GM12891 (cell line): ENCODE results near the gene B3GALNT2.

ENCODE experiments used
- DNase-seq: peaks from one replicate; pipeline ENCODE4 v3.0.0; 2011; ENCODE audit warnings: low spot score; ENCODE audit not compliant: insufficient read length
- FAIRE-seq: peaks from 2 replicates; lab custom pipeline; 2011; peaks lifted over from hg19 to GRCh38; lab: Jason Lieb, UNC
- PAX5 ChIP-seq: IDR thresholded peaks from 2 replicates; pipeline ENCODE4 v1.6.1; 2011; ENCODE audit warnings: low read length, moderate library complexity, mild to moderate bottlenecking; ENCODE audit not compliant: insufficient read depth, severe bottlenecking
- POLR2A ChIP-seq: IDR thresholded peaks from 2 replicates; pipeline ENCODE4 v1.6.1; 2011; ENCODE audit warnings: low read depth, low read length, control low read depth
- POLR2AphosphoS5 ChIP-seq: IDR thresholded peaks from 2 replicates; pipeline ENCODE4 v1.6.1; 2011; ENCODE audit warnings: low read depth, low read length, control low read depth
- POU2F2 ChIP-seq: IDR thresholded peaks from 2 replicates; pipeline ENCODE4 v1.6.1; 2011; ENCODE audit warnings: low read depth, mild to moderate bottlenecking, control low read depth, low read length, moderate library complexity
- SPI1 ChIP-seq: IDR thresholded peaks from 2 replicates; pipeline ENCODE4 v1.6.1; 2011; ENCODE audit warnings: low read depth, low read length, control low read depth
- TAF1 ChIP-seq: IDR thresholded peaks from 2 replicates; pipeline ENCODE4 v1.6.1; 2011; ENCODE audit warnings: low read depth, low read length, control low read depth

The B3GALNT2 gene

GRCh38 chr1:235527196-235527814 lies 23.1 kb upstream of the B3GALNT2 start:
- TF ChIP-seq POLR2AphosphoS5 (no peak), PAX5 (no peak), POU2F2 (no peak), POLR2A (no peak), SPI1 (no peak), TAF1 (no peak)
- DNase-seq (no peak), FAIRE-seq (no peak)

GRCh38 chr1:235525314-235525713 lies 21.1 kb upstream of the B3GALNT2 start:
- no peak for TF ChIP-seq TAF1
- TF ChIP-seq SPI1: no peak
- no peak for TF ChIP-seq POU2F2
- TF ChIP-seq PAX5: no peak
- no peak for TF ChIP-seq POLR2AphosphoS5
- DNase-seq: no peak
- no peak for FAIRE-seq

- TF ChIP-seq TAF1: no peak
- no peak for TF ChIP-seq POLR2AphosphoS5
- TF ChIP-seq PAX5: no peak
- TF ChIP-seq SPI1: no peak
- TF ChIP-seq POU2F2: no peak
- no peak for TF ChIP-seq POLR2A
- DNase-seq (no peak), FAIRE-seq (no peak)
These were observed 12.7 kb upstream of the B3GALNT2 start for GRCh38 chr1:235516862-235517446.

- no peak for DNase-seq
- TF ChIP-seq POLR2A (no peak), TAF1 (no peak), SPI1 (no peak), POU2F2 (no peak), POLR2AphosphoS5 (no peak), PAX5 (no peak)
- no peak for FAIRE-seq
These were observed 11.7 kb upstream of the B3GALNT2 start for GRCh38 chr1:235515844-235516512.

- TF ChIP-seq TAF1 (no peak), POU2F2 (no peak), POLR2A (no peak), PAX5 (no peak), POLR2AphosphoS5 (no peak), SPI1 (no peak)
- DNase-seq (no peak), FAIRE-seq (peak; percentile 51)
These were observed 9.5 kb upstream of the B3GALNT2 start for GRCh38 chr1:235513495-235514366.

- no peak for FAIRE-seq
- TF ChIP-seq POLR2AphosphoS5: no peak
- no peak for DNase-seq
These were observed 7.4 kb upstream of the B3GALNT2 start for GRCh38 chr1:235511470-235512240.

- DNase-seq (no peak), FAIRE-seq (no peak)
- no peak for TF ChIP-seq PAX5
- TF ChIP-seq TAF1: no peak
- TF ChIP-seq POLR2AphosphoS5: no peak
- TF ChIP-seq SPI1: no peak
- no peak for TF ChIP-seq POLR2A
- TF ChIP-seq POU2F2: no peak
These were observed 6.6 kb upstream of the B3GALNT2 start for GRCh38 chr1:235510823-235511222.

- FAIRE-seq: no peak
- DNase-seq: no peak
- TF ChIP-seq POLR2A: no peak
- TF ChIP-seq TAF1: no peak
- no peak for TF ChIP-seq POU2F2
- TF ChIP-seq PAX5: no peak
- no peak for TF ChIP-seq SPI1
- no peak for TF ChIP-seq POLR2AphosphoS5
These were observed 3.4 kb upstream of the B3GALNT2 start for GRCh38 chr1:235507623-235508022.
